ENCODE results near the gene PLEKHM3. TPM values are rescaled to one million over a fixed set of nuclear protein-coding genes. Genes with fewer than 3 reads are reported as not detected.
A peak's percentile ranks its signal among the peaks of the same experiment; 100 is the strongest.

Gene PLEKHM3
- polyA plus RNA-seq, 1 experiment = 7.0 TPM

GRCh38 chr2:207926133-207926988, 99.0 kb downstream of the PLEKHM3 start:
- peak; percentile 16 for DNase-seq (ENCODE audit: low read depth, low spot score)
- Histone ChIP-seq H3K4me3 (ENCODE audit: low read depth, low read length) (no peak overlapping the region; the same call in 1 of the 2 replicates), H3K27me3 (ENCODE audit: control insufficient read depth, insufficient read depth, low read length) (no peaks in the 10 kb centered on the region), H3K9me3 (ENCODE audit: control insufficient read depth, insufficient read depth, low read length) (no peaks in the 10 kb centered on the region; the same call in 1 of the 2 replicates), H3K27ac (ENCODE audit: low read depth, low read length) (no peak overlapping the region)
- TF ChIP-seq CTCF (IDR thresholded peaks at IDR 0.05; ENCODE audit: low read depth, low read length) = no peak
- ChIA-PET POLR2A (interaction anchor here (0.5 to 0.7 kb wide), 3 partner anchors 90 to 318 kb away, joined by 3 to 5 read pairs (median 3); no protein-coding TSS in a partner anchor), CTCF (interaction anchor here (1.3 to 1.8 kb wide), 2 partner anchors 46 to 114 kb away, joined by 3 to 6 read pairs; no protein-coding TSS in a partner anchor)

GRCh38 chr2:207925601-207926000, 99.7 kb downstream of the PLEKHM3 start:
- Histone ChIP-seq H3K27ac (ENCODE audit: low read depth, low read length) (no peak overlapping the region), H3K27me3 (ENCODE audit: control insufficient read depth, insufficient read depth, low read length) (no peaks in the 10 kb centered on the region), H3K9me3 (ENCODE audit: control insufficient read depth, insufficient read depth, low read length) (no peaks in the 10 kb centered on the region; the same call in 1 of the 2 replicates), H3K4me3 (ENCODE audit: low read depth, low read length) (no peak overlapping the region)
- ChIA-PET POLR2A (interaction anchor here (0.5 kb wide), 1 partner anchor 89 kb away, joined by 3 read pairs; no protein-coding TSS in a partner anchor), CTCF (interaction anchor here (1.3 to 1.8 kb wide), 2 partner anchors 47 to 115 kb away, joined by 3 to 6 read pairs; no protein-coding TSS in a partner anchor)
- no peak for TF ChIP-seq CTCF (IDR thresholded peaks at IDR 0.05; ENCODE audit: low read depth, low read length)
- no peak for DNase-seq (ENCODE audit: low read depth, low spot score)

- no peak for TF ChIP-seq CTCF (IDR thresholded peaks at IDR 0.05; ENCODE audit: low read depth, low read length)
- Histone ChIP-seq H3K27ac (ENCODE audit: low read depth, low read length) (no peak overlapping the region), H3K4me3 (ENCODE audit: low read depth, low read length) (no peak overlapping the region), H3K9me3 (ENCODE audit: control insufficient read depth, insufficient read depth, low read length) (no peaks in the 10 kb centered on the region; the same call in 1 of the 2 replicates), H3K27me3 (ENCODE audit: control insufficient read depth, insufficient read depth, low read length) (no peaks in the 10 kb centered on the region)
- ChIA-PET CTCF (interaction anchor here (0.8 kb wide), 1 partner anchor 119 kb away, joined by 3 read pairs; no protein-coding TSS in a partner anchor), POLR2A (no interaction called here)
- no peak for DNase-seq (ENCODE audit: low read depth, low spot score)
Measured at GRCh38 chr2:207921606-207922005, 103.7 kb downstream of the PLEKHM3 start.

GRCh38 chr2:207920721-207921120, 104.6 kb downstream of the PLEKHM3 start:
- Histone ChIP-seq H3K4me3 (ENCODE audit: low read depth, low read length) (no peak overlapping the region), H3K27ac (ENCODE audit: low read depth, low read length) (no peak overlapping the region), H3K9me3 (ENCODE audit: control insufficient read depth, insufficient read depth, low read length) (no peaks in the 10 kb centered on the region; the same call in 1 of the 2 replicates), H3K27me3 (ENCODE audit: control insufficient read depth, insufficient read depth, low read length) (no peaks in the 10 kb centered on the region)
- ChIA-PET POLR2A (no interaction called here), CTCF (interaction anchor here (0.8 kb wide), 1 partner anchor 119 kb away, joined by 3 read pairs; no protein-coding TSS in a partner anchor)
- no peak for DNase-seq (ENCODE audit: low read depth, low spot score)
- TF ChIP-seq CTCF (IDR thresholded peaks at IDR 0.05; ENCODE audit: low read depth, low read length) = no peak

GRCh38 chr2:207920321-207920720, 105.0 kb downstream of the PLEKHM3 start:
- ChIA-PET POLR2A (no interaction called here), CTCF (interaction anchor here (0.6 kb wide), 1 partner anchor 120 kb away, joined by 3 read pairs; no protein-coding TSS in a partner anchor)
- no peak for DNase-seq (ENCODE audit: low read depth, low spot score)

More at GRCh38 chr2:207920321-207920720, 105.0 kb downstream of the PLEKHM3 start:
- no peaks in the 10 kb centered on the region for H3K27me3 ChIP-seq (ENCODE audit: control insufficient read depth, insufficient read depth, low read length)
- no peak for TF ChIP-seq CTCF (IDR thresholded peaks at IDR 0.05; ENCODE audit: low read depth, low read length)
- H3K9me3 ChIP-seq (ENCODE audit: control insufficient read depth, insufficient read depth, low read length) = no peaks in the 10 kb centered on the region; the same call in 1 of the 2 replicates
- H3K27ac ChIP-seq (ENCODE audit: low read depth, low read length) = no peak overlapping the region
- H3K4me3 ChIP-seq (ENCODE audit: low read depth, low read length) = no peak overlapping the region

All from AG04450 (cell line).